ENCODE measurements around the gene XPO1.

- TF ChIP-seq, protein P1, sequence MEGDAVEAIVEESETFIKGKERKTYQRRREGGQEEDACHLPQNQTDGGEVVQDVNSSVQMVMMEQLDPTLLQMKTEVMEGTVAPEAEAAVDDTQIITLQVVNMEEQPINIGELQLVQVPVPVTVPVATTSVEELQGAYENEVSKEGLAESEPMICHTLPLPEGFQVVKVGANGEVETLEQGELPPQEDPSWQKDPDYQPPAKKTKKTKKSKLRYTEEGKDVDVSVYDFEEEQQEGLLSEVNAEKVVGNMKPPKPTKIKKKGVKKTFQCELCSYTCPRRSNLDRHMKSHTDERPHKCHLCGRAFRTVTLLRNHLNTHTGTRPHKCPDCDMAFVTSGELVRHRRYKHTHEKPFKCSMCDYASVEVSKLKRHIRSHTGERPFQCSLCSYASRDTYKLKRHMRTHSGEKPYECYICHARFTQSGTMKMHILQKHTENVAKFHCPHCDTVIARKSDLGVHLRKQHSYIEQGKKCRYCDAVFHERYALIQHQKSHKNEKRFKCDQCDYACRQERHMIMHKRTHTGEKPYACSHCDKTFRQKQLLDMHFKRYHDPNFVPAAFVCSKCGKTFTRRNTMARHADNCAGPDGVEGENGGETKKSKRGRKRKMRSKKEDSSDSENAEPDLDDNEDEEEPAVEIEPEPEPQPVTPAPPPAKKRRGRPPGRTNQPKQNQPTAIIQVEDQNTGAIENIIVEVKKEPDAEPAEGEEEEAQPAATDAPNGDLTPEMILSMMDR (IDR thresholded peaks at IDR 0.05) = no peak
- TF ChIP-seq EP300 (IDR thresholded peaks at IDR 0.05) = no peak
Observed at GRCh38 chr2:61465045-61465444, 73.1 kb downstream of the XPO1 start.
